ENCODE measurements around the gene GNPAT.

GNPAT gene

DNA sequence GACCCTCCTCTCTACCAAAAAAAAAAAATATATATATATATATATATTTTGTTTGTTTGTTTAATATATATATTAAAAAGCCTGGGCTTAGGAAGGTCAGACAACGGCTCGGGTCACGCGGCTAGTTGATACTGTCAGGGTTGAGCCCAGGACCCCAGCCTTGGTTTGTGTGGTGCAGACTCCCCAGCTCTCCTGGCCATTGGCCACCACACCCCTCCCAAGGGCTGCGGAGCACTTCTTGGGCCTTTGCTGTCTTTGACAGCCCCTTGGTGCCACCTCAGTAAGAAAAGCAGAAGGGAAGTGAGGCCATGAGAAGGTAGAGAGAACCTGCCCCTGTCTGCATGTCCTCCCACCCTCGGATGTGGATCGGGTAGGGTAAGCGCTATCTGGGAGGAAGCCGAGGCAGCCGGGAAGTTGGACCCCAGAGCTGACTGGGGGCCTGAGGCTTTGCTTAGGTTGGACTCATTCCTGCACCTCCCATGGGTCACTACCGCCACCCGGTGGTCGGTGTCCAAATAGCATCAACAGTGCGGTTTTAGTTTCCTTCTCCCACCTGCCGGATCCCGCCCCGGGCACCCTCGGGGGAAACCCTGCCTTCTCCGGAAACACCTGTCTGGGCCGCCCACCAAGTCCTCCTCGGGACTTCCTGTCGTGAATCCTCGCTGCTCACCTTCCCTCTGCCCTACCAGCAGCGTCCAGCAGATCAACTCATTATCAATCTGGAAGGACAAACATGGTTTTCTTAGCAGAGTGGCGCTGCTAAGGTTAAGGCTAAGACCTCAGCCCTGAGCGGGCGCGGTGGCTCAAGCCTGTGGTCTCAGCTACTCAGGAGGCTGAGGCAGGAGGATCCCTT lies 29.8 kb upstream of the GNPAT start:
- in situ Hi-C loops (cut with MboI; ENCODE audit: low sequenced_read_pairs), result loop anchor here (25.0 kb wide), 1 partner anchor 299 kb away; no protein-coding TSS in a partner anchor

DNA sequence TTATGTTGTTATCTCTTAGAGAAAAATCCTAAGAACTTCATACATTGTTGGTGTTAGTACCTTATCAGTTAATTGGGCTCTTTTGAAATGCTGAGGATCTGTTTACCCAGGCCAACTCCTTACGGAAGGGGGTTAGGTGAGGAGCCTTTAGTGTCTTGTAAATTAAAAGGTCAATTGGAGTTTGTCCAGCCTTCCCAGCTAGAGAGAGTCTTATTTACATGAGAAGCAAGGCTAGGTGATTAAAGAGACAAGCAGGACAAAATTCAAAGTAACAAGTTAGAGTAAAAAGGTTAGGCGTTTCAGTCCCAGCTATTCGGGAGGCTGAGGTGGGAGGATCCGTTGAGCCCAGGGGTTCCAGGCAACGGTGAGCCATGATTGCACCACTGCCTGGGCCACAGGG lies 28.7 kb upstream of the GNPAT start:
- in situ Hi-C loops (cut with MboI; ENCODE audit: low sequenced_read_pairs), result loop anchor here (25.0 kb wide), 1 partner anchor 300 kb away; no protein-coding TSS in a partner anchor

DNA sequence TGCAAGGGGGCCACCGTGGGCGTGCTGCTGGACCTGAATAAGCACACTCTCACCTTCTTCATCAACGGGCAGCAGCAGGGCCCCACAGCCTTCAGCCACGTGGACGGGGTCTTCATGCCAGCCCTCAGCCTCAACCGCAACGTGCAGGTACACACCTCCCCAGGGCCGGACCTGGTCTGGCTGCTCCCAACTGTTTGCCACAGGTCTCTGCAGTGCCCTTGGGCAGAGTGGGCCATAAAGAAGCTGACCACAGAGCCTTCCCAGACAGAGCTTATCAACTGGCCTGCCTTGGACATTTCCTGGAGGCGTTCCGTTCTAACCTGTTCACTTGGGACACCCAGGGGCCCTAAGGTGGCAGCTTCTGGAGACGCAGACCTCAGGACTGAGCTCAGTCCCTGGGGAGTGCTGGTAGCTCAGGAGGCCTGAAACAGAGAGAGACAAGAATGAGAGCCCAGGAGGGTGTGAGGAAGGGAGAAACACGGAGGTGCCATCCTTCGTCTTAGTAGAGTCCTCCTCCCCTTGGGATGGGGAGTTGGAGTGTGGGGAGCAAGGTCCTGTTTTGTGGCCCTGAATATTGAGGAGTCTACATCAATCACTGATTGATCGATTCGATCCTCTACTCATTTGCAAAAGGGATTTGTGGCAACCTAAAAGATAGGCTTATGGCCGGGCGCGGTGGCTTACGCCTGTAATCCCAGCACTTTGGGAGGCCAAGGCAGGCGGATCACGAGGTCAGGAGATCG lies 27.0 kb upstream of the GNPAT start:
- in situ Hi-C loops (cut with MboI; ENCODE audit: low sequenced_read_pairs), result loop anchor here (25.0 kb wide), 1 partner anchor 302 kb away; no protein-coding TSS in a partner anchor

DNA sequence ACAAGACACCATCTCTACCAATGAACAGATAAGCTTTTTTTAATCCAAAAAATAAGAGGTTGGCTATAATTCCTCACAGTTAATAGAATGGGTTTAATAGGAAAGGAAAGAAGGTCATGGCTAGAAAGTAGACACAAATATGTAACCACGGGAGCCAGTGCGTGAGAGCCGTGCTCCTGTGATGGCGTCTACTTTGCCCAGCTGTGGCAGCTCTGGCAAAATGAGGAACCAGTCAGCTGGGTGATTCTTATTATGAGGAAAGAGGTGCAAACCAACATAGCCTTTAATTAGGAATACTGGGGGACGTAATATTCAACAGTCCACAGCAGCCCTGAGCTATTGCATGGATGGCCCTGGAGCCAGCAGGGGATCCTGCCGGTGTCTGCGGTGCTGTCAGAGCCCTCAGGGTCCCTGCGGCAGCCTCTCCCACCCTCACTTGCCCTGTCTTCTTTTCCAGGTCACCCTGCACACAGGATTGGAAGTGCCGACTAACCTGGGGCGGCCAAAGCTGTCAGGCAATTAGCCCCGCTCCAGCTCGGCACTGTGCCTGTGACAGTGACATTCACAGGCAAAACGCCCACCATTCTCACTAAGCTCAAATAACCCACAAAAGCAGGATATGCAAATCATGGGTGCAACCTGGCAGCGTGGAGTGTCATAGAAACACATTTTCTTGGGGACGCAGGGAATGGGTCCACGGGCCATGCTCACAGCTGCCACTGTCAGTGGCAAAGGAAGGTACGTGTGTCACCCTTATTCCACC lies 25.9 kb upstream of the GNPAT start:
- in situ Hi-C loops (cut with MboI; ENCODE audit: low sequenced_read_pairs), result loop anchor here (25.0 kb wide), 1 partner anchor 303 kb away; no protein-coding TSS in a partner anchor

DNA sequence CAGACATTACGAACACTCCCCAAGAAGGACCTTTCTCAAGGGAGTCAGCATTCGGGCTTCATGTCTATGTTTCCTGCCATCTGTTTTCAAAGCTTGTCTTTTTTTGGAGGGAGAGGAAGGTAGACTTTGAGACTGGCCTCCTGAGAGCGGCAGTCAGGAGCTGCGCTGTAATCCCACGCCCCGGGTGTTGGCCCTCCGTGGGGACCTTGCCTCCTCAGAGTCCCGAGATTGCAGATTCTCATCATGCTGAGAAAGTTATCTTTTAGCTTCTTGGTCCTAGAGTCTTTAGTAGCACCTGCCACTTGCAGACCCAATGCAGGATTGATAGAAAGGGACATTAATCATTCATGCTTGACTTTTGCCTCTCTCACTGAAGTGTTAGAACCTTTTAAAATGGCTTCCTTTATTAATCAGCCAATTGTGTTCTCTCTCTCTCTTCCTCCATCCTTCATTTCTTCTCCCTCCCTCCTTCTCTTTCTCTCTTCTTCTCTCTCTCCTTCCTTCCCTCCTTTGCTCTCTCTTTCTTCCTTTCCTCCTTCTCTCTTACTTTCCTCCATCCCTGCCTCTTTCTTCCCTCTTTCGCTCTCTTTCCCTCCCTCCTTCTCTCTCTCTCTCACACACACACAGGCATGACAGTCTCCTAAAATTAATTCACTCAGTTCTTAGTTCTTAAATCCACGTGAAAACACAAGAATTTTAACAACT lies 25.2 kb upstream of the GNPAT start:
- in situ Hi-C loops (cut with MboI; ENCODE audit: low sequenced_read_pairs), result loop anchor here (25.0 kb wide), 1 partner anchor 304 kb away; no protein-coding TSS in a partner anchor

DNA sequence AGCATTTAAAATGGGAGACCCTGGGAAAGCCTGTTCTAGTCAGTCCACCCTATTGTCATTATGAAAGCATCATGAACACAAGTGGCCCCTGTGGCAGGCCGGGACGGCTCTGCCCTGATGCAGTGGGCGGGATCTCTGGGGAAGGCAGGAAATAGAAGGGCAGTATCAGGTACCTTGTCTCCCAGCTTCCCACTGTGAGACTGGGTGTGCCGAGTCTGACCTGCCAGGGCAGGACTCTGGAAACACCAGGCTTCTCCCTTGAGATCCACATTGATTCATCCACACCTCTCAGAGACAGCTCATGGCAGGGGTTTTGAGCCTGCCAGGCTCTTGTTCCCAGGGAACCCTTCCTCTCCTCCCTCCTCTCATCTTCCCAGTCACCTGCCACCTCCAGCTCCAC lies 24.5 kb upstream of the GNPAT start:
- in situ Hi-C loops (cut with MboI; ENCODE audit: low sequenced_read_pairs), result loop anchor here (25.0 kb wide), 1 partner anchor 304 kb away; no protein-coding TSS in a partner anchor

GRCh38 chr1:231217056-231217455 lies 24.0 kb upstream of the GNPAT start:
- in situ Hi-C loops (cut with MboI; ENCODE audit: low sequenced_read_pairs), result loop anchor here (25.0 kb wide), 1 partner anchor 305 kb away; no protein-coding TSS in a partner anchor

- in situ Hi-C loops (cut with MboI; ENCODE audit: low sequenced_read_pairs), result loop anchor here (25.0 kb wide), 1 partner anchor 306 kb away; no protein-coding TSS in a partner anchor
These were observed 22.9 kb upstream of the GNPAT start for GRCh38 chr1:231218078-231218477.

GRCh38 chr1:231219422-231220401 lies 21.3 kb upstream of the GNPAT start:
- in situ Hi-C loops (cut with MboI; ENCODE audit: low sequenced_read_pairs), result loop anchor here (25.0 kb wide), 1 partner anchor 307 kb away; no protein-coding TSS in a partner anchor

GRCh38 chr1:231220801-231221200 lies 20.2 kb upstream of the GNPAT start:
- in situ Hi-C loops (cut with MboI; ENCODE audit: low sequenced_read_pairs), result loop anchor here (25.0 kb wide), 1 partner anchor 308 kb away; no protein-coding TSS in a partner anchor

DNA sequence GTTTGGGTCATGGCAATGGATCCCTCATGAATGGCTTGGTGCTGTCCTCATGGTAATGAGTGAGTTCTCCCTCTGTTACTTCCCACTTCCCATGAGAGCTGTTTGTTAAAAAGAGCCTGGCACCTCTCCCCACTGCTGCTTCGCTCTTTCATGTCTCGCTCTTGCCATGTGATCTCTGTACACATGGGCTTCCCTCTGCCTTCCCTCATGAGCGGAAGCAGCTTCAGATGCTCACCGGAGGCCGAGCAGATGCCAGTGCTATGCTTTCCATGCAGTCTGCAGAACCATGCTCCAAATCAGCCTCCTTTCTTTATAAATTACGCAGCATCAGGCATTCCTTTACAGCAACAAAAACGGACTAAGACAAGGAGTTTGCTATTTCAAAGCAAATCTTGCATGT lies 14.9 kb upstream of the GNPAT start:
- in situ Hi-C loops (cut with MboI; ENCODE audit: low sequenced_read_pairs), result no loop called here

DNA sequence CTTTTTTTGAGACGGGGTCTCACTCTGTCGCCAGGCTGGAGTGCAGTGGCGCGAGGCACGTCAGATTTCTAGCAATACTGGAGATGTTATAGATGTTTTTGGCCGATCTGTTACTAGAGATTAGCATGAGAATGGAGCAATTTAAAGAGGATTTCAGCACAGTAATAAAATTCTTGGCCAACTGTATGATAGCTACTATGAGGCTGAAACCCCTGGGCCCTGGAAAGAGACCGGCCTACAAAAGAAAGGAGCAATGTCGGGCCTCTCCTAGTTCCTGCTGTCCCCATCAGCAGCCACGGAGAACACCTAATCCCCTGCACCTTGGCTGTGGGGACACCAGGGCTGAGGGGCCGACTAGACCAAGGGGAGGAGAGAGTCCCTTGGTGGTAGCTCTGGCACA lies 9.5 kb upstream of the GNPAT start:
- in situ Hi-C loops (cut with MboI; ENCODE audit: low sequenced_read_pairs), result no loop called here

GRCh38 chr1:231232870-231233734 lies 7.9 kb upstream of the GNPAT start:
- in situ Hi-C loops (cut with MboI; ENCODE audit: low sequenced_read_pairs), result no loop called here

- in situ Hi-C loops (cut with MboI; ENCODE audit: low sequenced_read_pairs), result no loop called here
These were observed 7.1 kb upstream of the GNPAT start for GRCh38 chr1:231233735-231234417.

- in situ Hi-C loops (cut with MboI; ENCODE audit: low sequenced_read_pairs), result no loop called here
These were observed 6.5 kb upstream of the GNPAT start for GRCh38 chr1:231234506-231234905.

- in situ Hi-C loops (cut with MboI; ENCODE audit: low sequenced_read_pairs), result no loop called here
These were observed 5.3 kb upstream of the GNPAT start for GRCh38 chr1:231235526-231236207.

- in situ Hi-C loops (cut with MboI; ENCODE audit: low sequenced_read_pairs), result no loop called here
These were observed 4.8 kb upstream of the GNPAT start for GRCh38 chr1:231236208-231236591.
